ENCODE data around the gene CLEC4C.

Gene CLEC4C

DNA sequence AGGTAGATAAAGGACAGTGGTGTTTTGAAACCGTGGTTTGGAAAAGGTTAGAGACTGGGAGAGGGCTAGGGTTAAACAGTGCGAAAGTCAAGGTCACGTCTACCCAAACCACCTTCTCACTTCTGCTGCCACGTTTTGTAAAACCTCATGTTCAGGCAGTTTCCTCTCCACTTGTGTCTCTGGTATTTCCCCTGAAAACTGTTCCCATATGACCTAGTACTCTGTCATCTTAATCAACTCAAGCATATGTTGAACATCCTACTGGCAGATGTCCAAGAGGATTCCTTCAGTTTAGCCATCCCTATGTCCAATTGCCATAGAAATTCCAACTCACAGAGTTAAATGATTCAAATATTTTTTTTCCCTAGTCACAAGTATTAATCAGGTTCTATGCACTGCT, 17.4 kb downstream of the CLEC4C start:
- H3F3A ChIP-seq (ENCODE audit: control insufficient read depth, insufficient read depth) = no peaks in the 10 kb centered on the region
- no peaks in the 10 kb centered on the region for H3K9me2 ChIP-seq (replicated peaks; ENCODE audit: control insufficient read depth, low read length)
- no peak overlapping the region for H3K27ac ChIP-seq (ENCODE audit: low read depth, low read length)
- no peak overlapping the region for H3K4me3 ChIP-seq (ENCODE audit: low read length)
- no peaks in the 10 kb centered on the region for H3K4me1 ChIP-seq (ENCODE audit: control insufficient read depth, low read length)
- H3K4me2 ChIP-seq (ENCODE audit: low read length) = no peak overlapping the region
- no peaks in the 10 kb centered on the region for H3K36me3 ChIP-seq (ENCODE audit: control insufficient read depth, low read length)
- TF ChIP-seq, protein P1, sequence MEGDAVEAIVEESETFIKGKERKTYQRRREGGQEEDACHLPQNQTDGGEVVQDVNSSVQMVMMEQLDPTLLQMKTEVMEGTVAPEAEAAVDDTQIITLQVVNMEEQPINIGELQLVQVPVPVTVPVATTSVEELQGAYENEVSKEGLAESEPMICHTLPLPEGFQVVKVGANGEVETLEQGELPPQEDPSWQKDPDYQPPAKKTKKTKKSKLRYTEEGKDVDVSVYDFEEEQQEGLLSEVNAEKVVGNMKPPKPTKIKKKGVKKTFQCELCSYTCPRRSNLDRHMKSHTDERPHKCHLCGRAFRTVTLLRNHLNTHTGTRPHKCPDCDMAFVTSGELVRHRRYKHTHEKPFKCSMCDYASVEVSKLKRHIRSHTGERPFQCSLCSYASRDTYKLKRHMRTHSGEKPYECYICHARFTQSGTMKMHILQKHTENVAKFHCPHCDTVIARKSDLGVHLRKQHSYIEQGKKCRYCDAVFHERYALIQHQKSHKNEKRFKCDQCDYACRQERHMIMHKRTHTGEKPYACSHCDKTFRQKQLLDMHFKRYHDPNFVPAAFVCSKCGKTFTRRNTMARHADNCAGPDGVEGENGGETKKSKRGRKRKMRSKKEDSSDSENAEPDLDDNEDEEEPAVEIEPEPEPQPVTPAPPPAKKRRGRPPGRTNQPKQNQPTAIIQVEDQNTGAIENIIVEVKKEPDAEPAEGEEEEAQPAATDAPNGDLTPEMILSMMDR (IDR thresholded peaks at IDR 0.05; ENCODE audit: low read depth, low read length, poor library complexity, severe bottlenecking) = no peak
- TF ChIP-seq EZH2phosphoT487 (IDR thresholded peaks at IDR 0.05; ENCODE audit: borderline replicate concordance, low read length) = no peak
- no peaks in the 10 kb centered on the region for H3K27me3 ChIP-seq (ENCODE audit: control insufficient read depth, low read length)
- no peaks in the 10 kb centered on the region for H4K20me1 ChIP-seq (ENCODE audit: control insufficient read depth, insufficient read depth, low read depth, low read length)
- no peaks in the 10 kb centered on the region for H3K79me2 ChIP-seq (ENCODE audit: control insufficient read depth, low read length)
- no peaks in the 10 kb centered on the region for H3K9me3 ChIP-seq (ENCODE audit: control insufficient read depth, insufficient read depth, low read length)

DNA sequence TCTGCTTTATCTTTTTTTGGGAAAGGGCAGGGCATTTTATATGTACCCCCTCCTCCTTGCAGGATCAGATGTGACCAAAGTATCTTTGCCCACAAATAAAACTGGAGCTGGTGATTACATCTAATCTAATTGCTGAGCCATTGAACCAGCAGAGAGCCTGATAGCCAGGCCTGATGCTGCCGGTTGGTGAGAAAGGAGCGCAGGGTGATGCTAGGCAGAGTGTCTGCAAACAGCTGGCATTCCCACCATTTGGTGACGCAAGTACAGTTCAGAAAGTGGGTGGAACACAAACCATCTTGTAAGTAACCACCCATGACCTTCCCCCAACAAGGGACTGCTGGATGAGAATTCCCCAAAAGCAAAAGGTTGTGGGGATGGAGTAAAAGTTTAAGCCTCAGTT, 23.2 kb downstream of the CLEC4C start:
- H4K20me1 ChIP-seq (ENCODE audit: control insufficient read depth, insufficient read depth, low read depth, low read length) = no peaks in the 10 kb centered on the region
- no peak for TF ChIP-seq EZH2phosphoT487 (IDR thresholded peaks at IDR 0.05; ENCODE audit: borderline replicate concordance, low read length)
- TF ChIP-seq, protein P1 (IDR thresholded peaks at IDR 0.05; ENCODE audit: low read depth, low read length, poor library complexity, severe bottlenecking) = no peak
- no peaks in the 10 kb centered on the region for H3K79me2 ChIP-seq (ENCODE audit: control insufficient read depth, low read length)
- H3F3A ChIP-seq (ENCODE audit: control insufficient read depth, insufficient read depth) = no peaks in the 10 kb centered on the region
- no peaks in the 10 kb centered on the region for H3K27me3 ChIP-seq (ENCODE audit: control insufficient read depth, low read length)
- H3K36me3 ChIP-seq (ENCODE audit: control insufficient read depth, low read length) = no peaks in the 10 kb centered on the region
- no peak overlapping the region for H3K4me3 ChIP-seq (ENCODE audit: low read length)
- H3K27ac ChIP-seq (ENCODE audit: low read depth, low read length) = no peak overlapping the region
- no peaks in the 10 kb centered on the region for H3K4me1 ChIP-seq (ENCODE audit: control insufficient read depth, low read length)
- no peak overlapping the region for H3K4me2 ChIP-seq (ENCODE audit: low read length)
- no peaks in the 10 kb centered on the region for H3K9me2 ChIP-seq (replicated peaks; ENCODE audit: control insufficient read depth, low read length)
- no peaks in the 10 kb centered on the region for H3K9me3 ChIP-seq (ENCODE audit: control insufficient read depth, insufficient read depth, low read length)

DNA sequence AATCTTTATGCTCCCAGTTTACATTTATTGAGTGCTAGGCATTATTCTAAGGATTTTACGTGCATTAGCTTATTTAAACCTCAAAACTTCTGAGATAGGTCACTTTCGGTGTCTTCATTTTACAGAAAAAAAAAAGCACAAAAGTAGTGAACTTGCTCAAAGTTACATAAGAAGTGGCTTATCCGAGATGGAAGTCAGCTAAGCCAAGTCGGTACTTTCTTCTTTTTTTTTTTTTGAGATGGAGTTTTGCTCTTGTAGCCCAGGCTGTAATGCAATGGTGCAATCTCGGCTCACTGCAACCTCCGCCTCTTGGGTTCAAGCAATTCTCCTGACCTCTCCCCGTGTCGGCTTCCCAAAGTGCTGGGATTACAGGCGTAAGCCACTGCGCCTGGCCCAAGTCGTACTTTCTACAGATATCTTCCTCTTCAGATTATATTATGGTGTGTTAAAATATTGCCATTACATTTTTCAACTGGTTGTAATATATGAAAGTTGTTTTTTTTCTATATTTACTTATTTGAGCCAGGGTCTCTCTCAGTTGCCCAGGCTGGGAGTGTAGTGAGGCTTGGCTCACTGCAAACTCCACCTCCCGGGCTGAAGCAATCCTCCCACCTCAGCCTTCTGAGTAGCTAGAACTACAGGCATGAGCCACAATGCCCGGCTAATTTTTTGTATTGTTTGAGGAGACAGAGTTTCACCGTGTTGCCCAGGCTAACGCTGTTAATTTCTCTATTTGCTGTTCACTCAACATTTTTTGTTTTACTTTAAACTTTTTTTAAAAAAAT, 27.0 kb downstream of the CLEC4C start:
- H3K4me1 ChIP-seq (ENCODE audit: control insufficient read depth, low read length) = no peaks in the 10 kb centered on the region
- no peak overlapping the region for H3K27ac ChIP-seq (ENCODE audit: low read depth, low read length)
- H3K79me2 ChIP-seq (ENCODE audit: control insufficient read depth, low read length) = no peaks in the 10 kb centered on the region
- no peaks in the 10 kb centered on the region for H3F3A ChIP-seq (ENCODE audit: control insufficient read depth, insufficient read depth)
- no peaks in the 10 kb centered on the region for H3K9me2 ChIP-seq (replicated peaks; ENCODE audit: control insufficient read depth, low read length)
- H3K36me3 ChIP-seq (ENCODE audit: control insufficient read depth, low read length) = no peaks in the 10 kb centered on the region
- H3K9me3 ChIP-seq (ENCODE audit: control insufficient read depth, insufficient read depth, low read length) = no peaks in the 10 kb centered on the region
- H4K20me1 ChIP-seq (ENCODE audit: control insufficient read depth, insufficient read depth, low read depth, low read length) = no peaks in the 10 kb centered on the region
- H3K4me3 ChIP-seq (ENCODE audit: low read length) = no peak overlapping the region
- H3K27me3 ChIP-seq (ENCODE audit: control insufficient read depth, low read length) = no peaks in the 10 kb centered on the region
- H3K4me2 ChIP-seq (ENCODE audit: low read length) = no peak overlapping the region
- TF ChIP-seq, protein P1 (IDR thresholded peaks at IDR 0.05; ENCODE audit: low read depth, low read length, poor library complexity, severe bottlenecking) = no peak
- TF ChIP-seq EZH2phosphoT487 (IDR thresholded peaks at IDR 0.05; ENCODE audit: borderline replicate concordance, low read length) = no peak
